CD4-positive, CD25-positive, alpha-beta regulatory T cell (primary cell): Measurements from ENCODE around the gene OR9I1. TPM values are rescaled to one million over a fixed set of nuclear protein-coding genes. Genes with fewer than 3 reads are reported as not detected.

Source experiments
- ATAC-seq, 2 donors: fragments of 150-1000 bp; cut with Tn5 transposase; one replicate each; pipeline ENCODE4 v1.10.0; 2021; ENCODE audit warnings: low read depth in 2 of 2, moderate number of reproducible peaks in 2 of 2, moderate library complexity in 1 of 2
- DNase-seq, 3 donors: peaks; one replicate each; pipeline versions ENCODE4 v3.0.0 to v3.0.0-alpha.2; 2012 to 2022; ENCODE audit warnings: mixed read lengths in 1 of 3
- H3K27ac ChIP-seq: one replicate; pipeline ENCODE4 v1.7.0; 2013; ENCODE audit warnings: mild to moderate bottlenecking, low read length; ENCODE audit not compliant: insufficient read depth, poor library complexity, severe bottlenecking
- H3K27me3 ChIP-seq: one replicate; pipeline ENCODE4 v1.7.0; 2013; ENCODE audit warnings: low read length; ENCODE audit not compliant: control insufficient read depth, insufficient read depth
- H3K36me3 ChIP-seq: one replicate; pipeline ENCODE4 v1.7.0; 2013; ENCODE audit warnings: mild to moderate bottlenecking, low read length, moderate library complexity; ENCODE audit not compliant: control insufficient read depth, insufficient read depth
- H3K4me1 ChIP-seq: 2 replicates; pipeline ENCODE4 v1.7.0; 2013; ENCODE audit warnings: mild to moderate bottlenecking, low read length; ENCODE audit not compliant: insufficient read depth, control insufficient read depth, poor library complexity, severe bottlenecking
- H3K4me3 ChIP-seq: one replicate; pipeline ENCODE4 v1.7.0; 2013; ENCODE audit warnings: low read depth, mild to moderate bottlenecking, low read length, moderate library complexity
- H3K9me3 ChIP-seq, 2 experiments: 1 replicate in 1 of 2; 2 replicates in 1 of 2; pipeline ENCODE4 v1.7.0; 2013; ENCODE audit warnings: low read length in 2 of 2, mild to moderate bottlenecking in 1 of 2, moderate library complexity in 1 of 2; ENCODE audit not compliant: control insufficient read depth in 2 of 2
- H3K27ac Mint-ChIP-seq, 3 donors: one replicate each; pipeline ENCODE4 v1.8.0; 2020 to 2022; ENCODE audit warnings: mild to moderate bottlenecking in 3 of 3, mixed read lengths in 3 of 3, moderate library complexity in 2 of 3
- H3K27me3 Mint-ChIP-seq: one replicate; pipeline ENCODE4 v1.8.0; 2022; ENCODE audit warnings: mild to moderate bottlenecking, mixed read lengths
- H3K36me3 Mint-ChIP-seq: one replicate; pipeline ENCODE4 v1.8.0; 2020; ENCODE audit warnings: mixed read lengths
- H3K4me1 Mint-ChIP-seq, 4 donors: one replicate each; pipeline ENCODE4 v1.8.0; 2020 to 2022; ENCODE audit warnings: mixed read lengths in 4 of 4, mild to moderate bottlenecking in 1 of 4
- H3K4me3 Mint-ChIP-seq, 4 donors: one replicate each; pipeline ENCODE4 v1.8.0; 2020 to 2022; ENCODE audit warnings: mild to moderate bottlenecking in 4 of 4, mixed read lengths in 4 of 4, moderate library complexity in 3 of 4
- H3K9me3 Mint-ChIP-seq, 7 donors: one replicate each; pipeline ENCODE4 v1.8.0; 2020 to 2022; ENCODE audit warnings: mixed read lengths in 7 of 7, mild to moderate bottlenecking in 3 of 7, moderate library complexity in 2 of 7
- polyA plus RNA-seq, 4 donors: library from polyadenylated mRNA; unstranded; fragments of 300-500 nt; fragmentation: Illumina TruSeq; gene quantifications; one replicate each; pipeline ENCODE4 v1.2.3, GENCODE V29; 2021
- total RNA-seq: library from RNA; stranded (reverse); gene quantifications from one replicate; pipeline ENCODE4 v1.2.3, GENCODE V29; 2022

Gene OR9I1
- total and polyA plus RNA-seq, 5 donors from 2014 or later, result not detected

DNA sequence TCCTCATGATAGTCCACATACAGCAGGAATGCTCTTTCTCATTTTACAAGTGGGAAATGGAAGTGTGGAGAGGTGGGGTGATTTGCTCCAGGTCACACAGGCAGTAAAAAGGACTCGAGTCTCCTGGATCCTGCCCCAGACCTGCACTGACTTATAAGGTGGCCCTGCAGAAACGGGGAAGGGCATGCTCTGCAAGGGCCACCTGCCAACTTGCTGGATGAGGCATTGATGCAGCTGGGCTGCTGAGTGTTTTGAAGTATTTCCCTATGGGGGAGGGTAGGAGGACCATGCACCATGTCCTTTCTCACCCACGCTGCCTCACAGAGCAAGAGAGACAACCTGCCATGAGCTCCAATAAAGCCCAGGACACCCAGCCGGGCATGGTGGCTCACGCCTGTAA lies 57.6 kb downstream of the OR9I1 start:
- Histone ChIP-seq H3K9me3 (no peaks in the 10 kb centered on the region), H3K4me3 (no peak overlapping the region), H3K36me3 (no peaks in the 10 kb centered on the region), H3K27me3 (no peaks in the 10 kb centered on the region), H3K4me1 (no peaks in the 10 kb centered on the region), H3K27ac (no peak overlapping the region)
- ATAC-seq (no peak), DNase-seq (no peak)
- Mint-ChIP-seq H3K9me3 (no peaks in the 10 kb centered on the region), H3K27me3 (peaks cover 6% of the 10 kb centered on the region), H3K36me3 (no peaks in the 10 kb centered on the region), H3K4me1 (no peaks in the 10 kb centered on the region), H3K27ac (no peak overlapping the region), H3K4me3 (no peak overlapping the region)

Other genes starting within 250 kb of the OR9I1 start
- gene OR9Q1, start 101.6 kb downstream of the OR9I1 start, total RNA-seq, result not detected
- not detected for gene OR9Q1, start 101.6 kb downstream of the OR9I1 start, polyA plus RNA-seq
- not detected for gene OR6Q1, start 94.6 kb downstream of the OR9I1 start, total RNA-seq
- not detected for gene OR6Q1, start 94.6 kb downstream of the OR9I1 start, polyA plus RNA-seq
- not detected for gene OR9Q2, start 63.5 kb upstream of the OR9I1 start, total RNA-seq
- not detected for gene OR9Q2, start 63.5 kb upstream of the OR9I1 start, polyA plus RNA-seq
- gene OR1S2, start 78.6 kb upstream of the OR9I1 start, total RNA-seq, result not detected
- not detected for gene OR1S2, start 78.6 kb upstream of the OR9I1 start, polyA plus RNA-seq
- not detected for gene OR1S1, start 87.2 kb upstream of the OR9I1 start, total RNA-seq
- not detected for gene OR1S1, start 87.2 kb upstream of the OR9I1 start, polyA plus RNA-seq
- gene OR10Q1, start 103.4 kb upstream of the OR9I1 start, total RNA-seq, result not detected
- not detected for gene OR10Q1, start 103.4 kb upstream of the OR9I1 start, polyA plus RNA-seq
- gene OR10W1, start 142.7 kb upstream of the OR9I1 start, total RNA-seq, result not detected
- not detected for gene OR10W1, start 142.7 kb upstream of the OR9I1 start, polyA plus RNA-seq
- not detected for gene OR5B17, start 233.5 kb upstream of the OR9I1 start, total RNA-seq
- gene OR5B17, start 233.5 kb upstream of the OR9I1 start, polyA plus RNA-seq, result not detected